Fibroblast of villous mesenchyme (primary cell): ENCODE measurements around the gene BICC1. TPM values are rescaled to one million over a fixed set of nuclear protein-coding genes. Genes with fewer than 3 reads are reported as not detected.
A peak's percentile ranks its signal among the peaks of the same experiment; 100 is the strongest.

ENCODE experiments used
- DNase-seq: peaks from one replicate; pipeline ENCODE4 v3.0.0-alpha.2; 2010; ENCODE audit warnings: low read depth
- H3K4me3 ChIP-seq: 2 replicates; pipeline ENCODE4 v1.5.1; 2011; ENCODE audit warnings: low read depth, mild to moderate bottlenecking, low read length
- CTCF ChIP-seq: IDR thresholded peaks from 2 replicates; pipeline ENCODE4 v1.5.1; 2012; ENCODE audit warnings: low read depth, mild to moderate bottlenecking, low read length; ENCODE audit not compliant: insufficient read depth
- total RNA-seq: library from RNA; depleted of rRNA; stranded (reverse); fragments of >200 nt; gene quantifications from 2 replicates; pipeline ENCODE4 v1.2.3, GENCODE V29; 2012

Gene BICC1
- total RNA-seq, 1 donor = 39.3 TPM

GRCh38 chr10:58579011-58579655 is 66.5 kb downstream of the BICC1 start:
- TF ChIP-seq CTCF = no peak
- no peak overlapping the region for H3K4me3 ChIP-seq
- DNase-seq = no peak

GRCh38 chr10:58582045-58582444 is 69.4 kb downstream of the BICC1 start:
- no peak for DNase-seq
- H3K4me3 ChIP-seq = no peak overlapping the region

GRCh38 chr10:58585435-58585834 is 72.8 kb downstream of the BICC1 start:
- no peak for DNase-seq
- no peak overlapping the region for H3K4me3 ChIP-seq
- no peak for TF ChIP-seq CTCF

More at GRCh38 chr10:58582045-58582444, 69.4 kb downstream of the BICC1 start:
- TF ChIP-seq CTCF = no peak

- TF ChIP-seq CTCF = no peak
- no peak overlapping the region for H3K4me3 ChIP-seq
- DNase-seq = no peak
Observed at GRCh38 chr10:58586282-58587245, 73.9 kb downstream of the BICC1 start.

- no peak for DNase-seq
- no peak overlapping the region for H3K4me3 ChIP-seq
- no peak for TF ChIP-seq CTCF
Observed at GRCh38 chr10:58587676-58588075, 75.0 kb downstream of the BICC1 start.

GRCh38 chr10:58588673-58589265 is 76.1 kb downstream of the BICC1 start:
- peak; percentile 9 for TF ChIP-seq CTCF
- DNase-seq = no peak
- H3K4me3 ChIP-seq = no peak overlapping the region
